Right hindlimb (tissue), 1 donor: Measurements from ENCODE around the gene OR7D2.
"Not testable (repeated sequence)": the region's sequence is repeated elsewhere in the genome, so short reads cannot be mapped to it uniquely, and the experiment has no call there.

ENCODE experiments used
- DNase-seq: peaks from one replicate; pipeline ENCODE4 v3.0.0-alpha.2; 2018

The OR7D2 gene

GRCh38 chr19:9178901-9179300 lies at the start of gene OR7D2:
TSS of gene OR7D2 (plus strand) at chr19:9178979. CDS start at chr19:9185782, 6,803 bp downstream.
- DNase-seq: no peak

- DNase-seq: no peak
Observed at GRCh38 chr19:9130965-9131364, 47.8 kb upstream of the OR7D2 start.

- no peak for DNase-seq
Observed at GRCh38 chr19:9132422-9132821, 46.4 kb upstream of the OR7D2 start.

- no peak for DNase-seq
Observed at GRCh38 chr19:9139609-9140158, 39.1 kb upstream of the OR7D2 start.

- peak; percentile 94 for DNase-seq
Observed at GRCh38 chr19:9140159-9140874, 38.5 kb upstream of the OR7D2 start, which contains the start of gene ZNF317. TSS of gene ZNF317 (plus strand) at chr19:9140397. CDS start at chr19:9156017, 15,620 bp downstream.

GRCh38 chr19:9144920-9145319 lies 33.9 kb upstream of the OR7D2 start:
- no peak for DNase-seq

- no peak for DNase-seq
Observed at GRCh38 chr19:9146882-9147281, 31.9 kb upstream of the OR7D2 start.

- no peak for DNase-seq
Observed at GRCh38 chr19:9148697-9149096, 30.1 kb upstream of the OR7D2 start.

GRCh38 chr19:9149997-9150396 lies 28.8 kb upstream of the OR7D2 start:
- DNase-seq: no peak

- DNase-seq: no peak
Observed at GRCh38 chr19:9150650-9151049, 28.1 kb upstream of the OR7D2 start.

- DNase-seq: no peak
Observed at GRCh38 chr19:9151367-9151766, 27.4 kb upstream of the OR7D2 start.

GRCh38 chr19:9155591-9155990 lies 23.2 kb upstream of the OR7D2 start:
- no peak for DNase-seq

- DNase-seq: no peak
Observed at GRCh38 chr19:9156304-9156703, 22.5 kb upstream of the OR7D2 start.

GRCh38 chr19:9159891-9160290 lies 18.9 kb upstream of the OR7D2 start:
- DNase-seq: no peak

GRCh38 chr19:9161427-9161826 lies 17.4 kb upstream of the OR7D2 start:
- DNase-seq: no peak

- DNase-seq: no peak
Observed at GRCh38 chr19:9165261-9165660, 13.5 kb upstream of the OR7D2 start.

GRCh38 chr19:9166846-9167245 lies 11.9 kb upstream of the OR7D2 start:
- no peak for DNase-seq

- DNase-seq: no peak
Observed at GRCh38 chr19:9171393-9171991, 7.3 kb upstream of the OR7D2 start.

GRCh38 chr19:9175326-9175725 lies 3.5 kb upstream of the OR7D2 start:
- DNase-seq: no peak

- DNase-seq: no peak
Observed at GRCh38 chr19:9183000-9183399, 4.2 kb downstream of the OR7D2 start.

- no peak for DNase-seq
Observed at GRCh38 chr19:9187191-9187590, 8.4 kb downstream of the OR7D2 start.

- DNase-seq: no peak
Observed at GRCh38 chr19:9189535-9189934, 10.8 kb downstream of the OR7D2 start.

GRCh38 chr19:9198044-9198443 lies 19.3 kb downstream of the OR7D2 start:
- not testable (repeated sequence) for DNase-seq

- DNase-seq: peak; percentile 74
Observed at GRCh38 chr19:9205501-9206113, 26.8 kb downstream of the OR7D2 start.
